Subcutaneous adipose tissue (tissue), 4 donors: Measurements from ENCODE around the gene MRPL11. TPM values are rescaled to one million over a fixed set of nuclear protein-coding genes. Genes with fewer than 3 reads are reported as not detected.

ENCODE experiments used
- total RNA-seq, 4 donors: library from RNA; depleted of rRNA; stranded (reverse); fragments of >200 nt; gene quantifications; one replicate each; pipeline ENCODE4 v1.1.0, GENCODE V29; 2016
- TF ChIP-seq, protein P1 (sequence below): fragments of 450-650 bp; IDR thresholded peaks from one replicate; pipeline ENCODE4 v1.5.1; 2016; ENCODE audit warnings: low read depth, mild to moderate bottlenecking, control low read depth, antibody characterized with exemption, moderate library complexity

Gene MRPL11
- total RNA-seq, 4 donors from 2014 or later, result 26.7 to 41.8 (median 39.6) TPM

DNA sequence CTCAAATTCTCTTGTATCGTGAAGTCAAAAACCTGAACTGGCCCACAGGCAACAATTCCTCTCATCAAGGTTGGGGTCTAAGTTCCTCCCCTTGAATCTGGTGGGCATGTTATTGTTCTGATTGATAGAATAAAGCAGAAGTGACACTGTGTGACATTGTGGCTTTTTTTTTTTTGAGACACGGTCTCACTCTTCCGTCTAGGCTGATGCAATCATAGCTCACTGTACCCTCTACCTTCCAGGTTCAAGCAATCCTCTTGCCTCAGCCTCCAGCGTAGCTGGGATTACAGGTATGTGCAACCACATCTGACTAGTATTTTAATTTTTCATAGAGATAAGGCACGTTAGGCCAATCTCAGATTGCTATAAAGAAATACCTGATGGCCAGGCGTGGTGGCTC lies 19.2 kb upstream of the MRPL11 start:
- TF ChIP-seq, protein P1, sequence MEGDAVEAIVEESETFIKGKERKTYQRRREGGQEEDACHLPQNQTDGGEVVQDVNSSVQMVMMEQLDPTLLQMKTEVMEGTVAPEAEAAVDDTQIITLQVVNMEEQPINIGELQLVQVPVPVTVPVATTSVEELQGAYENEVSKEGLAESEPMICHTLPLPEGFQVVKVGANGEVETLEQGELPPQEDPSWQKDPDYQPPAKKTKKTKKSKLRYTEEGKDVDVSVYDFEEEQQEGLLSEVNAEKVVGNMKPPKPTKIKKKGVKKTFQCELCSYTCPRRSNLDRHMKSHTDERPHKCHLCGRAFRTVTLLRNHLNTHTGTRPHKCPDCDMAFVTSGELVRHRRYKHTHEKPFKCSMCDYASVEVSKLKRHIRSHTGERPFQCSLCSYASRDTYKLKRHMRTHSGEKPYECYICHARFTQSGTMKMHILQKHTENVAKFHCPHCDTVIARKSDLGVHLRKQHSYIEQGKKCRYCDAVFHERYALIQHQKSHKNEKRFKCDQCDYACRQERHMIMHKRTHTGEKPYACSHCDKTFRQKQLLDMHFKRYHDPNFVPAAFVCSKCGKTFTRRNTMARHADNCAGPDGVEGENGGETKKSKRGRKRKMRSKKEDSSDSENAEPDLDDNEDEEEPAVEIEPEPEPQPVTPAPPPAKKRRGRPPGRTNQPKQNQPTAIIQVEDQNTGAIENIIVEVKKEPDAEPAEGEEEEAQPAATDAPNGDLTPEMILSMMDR, result no peak

DNA sequence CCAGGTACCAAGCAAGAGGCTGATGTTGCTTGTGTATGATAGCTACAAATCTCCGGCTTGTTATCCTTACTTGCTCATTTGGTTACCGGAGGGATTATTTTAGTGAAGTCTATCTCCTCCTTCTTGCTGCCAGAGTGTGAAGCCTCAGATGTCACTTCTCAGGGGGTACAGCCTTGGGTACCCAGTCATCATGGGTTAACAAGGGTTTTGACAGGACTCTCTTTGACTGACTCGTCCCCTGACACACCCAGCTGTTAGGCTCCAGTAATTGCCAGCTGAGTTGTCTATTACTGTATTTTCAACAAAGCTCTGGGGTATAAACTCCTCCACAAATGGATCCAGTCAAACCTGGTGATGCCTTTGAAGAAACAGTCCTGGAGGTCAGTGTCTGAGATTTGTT lies 16.2 kb upstream of the MRPL11 start:
- TF ChIP-seq, protein P1, result no peak

DNA sequence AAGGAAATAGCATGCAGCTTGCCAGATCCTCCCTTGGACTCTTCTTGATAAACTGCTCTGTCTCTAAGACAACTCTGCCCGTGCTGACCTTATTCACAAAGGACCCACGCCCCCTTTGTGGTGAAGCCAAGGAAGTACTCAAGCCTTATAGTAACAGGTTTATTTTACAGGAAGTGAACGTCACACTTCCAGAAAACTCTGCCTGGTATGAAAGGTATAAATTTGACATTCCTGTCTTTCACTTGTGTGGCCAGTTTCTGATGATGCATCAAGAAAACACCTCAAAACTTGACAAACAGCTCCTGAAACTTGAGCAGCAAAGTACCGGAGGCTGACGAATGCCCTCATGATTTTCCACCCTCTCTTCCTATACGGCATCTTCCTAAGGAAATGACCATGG lies 15.6 kb upstream of the MRPL11 start:
- TF ChIP-seq, protein P1, result no peak

DNA sequence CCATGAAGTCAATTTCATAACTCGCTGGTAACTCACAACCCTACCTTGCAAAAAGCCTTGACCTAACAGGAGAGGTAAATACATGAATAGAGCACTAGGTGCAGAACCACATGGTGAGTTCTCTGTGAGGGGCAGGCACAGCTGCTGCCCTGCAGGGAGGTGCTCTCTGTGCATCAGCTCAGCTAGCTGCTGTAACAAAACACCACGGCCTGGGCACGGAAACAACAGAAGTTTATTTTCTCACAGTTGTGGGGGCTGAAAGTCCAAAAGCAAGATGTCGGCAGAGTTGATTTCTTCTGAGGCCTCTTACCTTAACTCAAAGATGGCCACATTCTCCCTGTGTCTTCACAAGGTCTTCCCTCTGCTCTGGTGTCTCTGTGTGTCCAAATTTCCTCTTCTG lies 13.0 kb upstream of the MRPL11 start:
- TF ChIP-seq, protein P1, result no peak

DNA sequence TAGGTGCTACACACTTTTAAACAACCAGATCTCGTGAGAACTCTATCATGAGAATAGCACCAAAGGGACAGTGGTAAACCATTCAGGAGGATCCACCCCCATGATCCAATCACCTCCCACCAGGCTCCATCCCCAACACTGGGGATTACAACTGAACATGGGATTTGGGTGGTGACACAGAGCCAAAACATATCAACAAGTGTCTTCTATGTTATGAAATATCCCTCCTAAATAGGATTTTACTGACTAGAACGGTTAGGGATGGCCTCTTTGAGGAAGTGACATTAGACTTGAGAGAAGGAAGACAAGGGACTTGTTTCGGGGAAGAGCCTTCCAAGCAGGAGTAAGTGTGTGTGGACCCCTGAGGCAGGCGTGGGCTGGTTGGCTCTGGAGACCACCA lies 11.9 kb upstream of the MRPL11 start:
- TF ChIP-seq, protein P1, result no peak

DNA sequence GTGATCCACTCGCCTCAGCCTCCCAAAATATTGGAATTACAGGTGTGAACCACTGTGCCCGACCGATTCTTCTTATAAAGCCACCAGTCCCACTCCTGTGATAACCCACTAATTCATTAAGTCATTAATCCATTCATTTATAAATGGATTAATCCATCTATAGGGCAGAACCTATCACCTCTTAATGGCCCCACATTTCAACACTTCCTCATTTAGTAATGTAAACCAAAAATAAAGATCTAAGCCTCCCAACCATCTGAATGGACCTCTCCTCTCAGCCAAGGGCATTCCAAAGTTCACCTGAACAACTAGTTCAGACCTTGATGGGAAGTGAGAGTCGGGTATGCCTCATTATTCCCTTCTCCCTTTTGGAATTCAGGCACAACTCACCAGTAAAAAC lies 9.9 kb upstream of the MRPL11 start:
- TF ChIP-seq, protein P1, result no peak

DNA sequence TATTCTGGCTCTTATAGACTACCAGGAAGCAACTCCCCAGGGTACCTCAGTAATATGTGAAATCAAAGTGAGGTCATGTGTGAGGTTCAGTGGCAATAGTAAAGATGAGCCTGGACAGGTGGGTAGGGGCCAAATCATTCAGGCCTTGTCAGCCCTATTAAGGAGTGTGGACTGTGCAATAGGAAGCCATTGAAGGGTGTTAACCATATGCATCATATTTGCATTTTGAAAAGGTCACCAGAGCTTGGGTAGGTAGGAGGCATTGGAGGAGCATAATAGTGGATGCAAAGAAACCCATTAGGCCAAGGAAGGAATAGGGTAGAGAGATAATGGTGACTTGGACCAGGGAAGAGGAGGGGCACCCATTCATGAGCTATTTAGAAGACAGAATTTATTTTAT lies 8.4 kb upstream of the MRPL11 start:
- TF ChIP-seq, protein P1, result no peak
